CD4-positive, alpha-beta T cell treated with Interferon alpha-2 for 1 hour (primary cell): ENCODE results near the gene LPA.

Experiments
- DNase-seq, 2 donors: peaks; one replicate each; pipeline ENCODE4 v3.0.0-alpha.2; 2020 to 2022

The LPA gene

DNA sequence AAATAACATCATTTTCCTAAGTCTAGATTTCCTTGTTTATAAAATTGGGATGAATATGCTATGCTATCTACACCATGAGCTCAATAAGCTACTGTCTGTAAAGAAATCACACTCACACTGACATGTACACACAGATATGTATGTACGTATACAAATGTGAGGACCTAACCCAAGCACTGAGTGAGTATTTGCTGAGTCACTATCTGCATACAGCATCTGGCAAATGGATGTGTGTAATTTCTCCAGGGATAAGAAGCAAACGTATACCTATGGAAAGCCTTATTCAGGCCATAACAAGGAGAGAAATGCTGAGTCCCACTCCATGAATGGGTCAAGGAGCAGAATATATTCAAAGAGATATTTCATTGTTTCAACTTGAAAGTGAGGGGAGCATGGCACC lies 153.9 kb downstream of the LPA start:
- DNase-seq, result no peak

- no peak for DNase-seq
These were observed 154.5 kb downstream of the LPA start for GRCh38 chr6:160509610-160510009.

DNA sequence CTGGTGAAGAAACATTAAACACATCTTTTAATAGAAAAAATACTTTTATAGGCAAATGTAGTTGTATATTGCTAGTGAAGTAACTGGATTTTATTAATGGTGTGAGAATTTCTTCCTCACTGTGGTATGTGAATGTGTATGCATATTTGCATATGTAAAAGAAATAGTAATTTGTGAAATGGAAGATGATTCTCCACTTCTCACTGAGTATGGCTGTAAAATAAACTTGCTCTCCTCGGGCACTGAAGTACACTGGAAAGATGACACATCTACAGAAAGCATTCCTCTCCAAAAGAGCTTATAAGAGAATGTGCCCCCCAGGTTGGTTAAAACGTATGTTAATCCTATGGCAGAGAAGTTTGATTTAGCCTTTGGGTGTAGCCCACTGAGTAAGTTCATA lies 155.5 kb downstream of the LPA start:
- no peak for DNase-seq

- DNase-seq, result no peak
These were observed 156.7 kb downstream of the LPA start for GRCh38 chr6:160507420-160507819.

GRCh38 chr6:160505970-160506369 lies 158.1 kb downstream of the LPA start:
- no peak for DNase-seq

GRCh38 chr6:160500639-160501038 lies 163.4 kb downstream of the LPA start:
- no peak for DNase-seq

DNA sequence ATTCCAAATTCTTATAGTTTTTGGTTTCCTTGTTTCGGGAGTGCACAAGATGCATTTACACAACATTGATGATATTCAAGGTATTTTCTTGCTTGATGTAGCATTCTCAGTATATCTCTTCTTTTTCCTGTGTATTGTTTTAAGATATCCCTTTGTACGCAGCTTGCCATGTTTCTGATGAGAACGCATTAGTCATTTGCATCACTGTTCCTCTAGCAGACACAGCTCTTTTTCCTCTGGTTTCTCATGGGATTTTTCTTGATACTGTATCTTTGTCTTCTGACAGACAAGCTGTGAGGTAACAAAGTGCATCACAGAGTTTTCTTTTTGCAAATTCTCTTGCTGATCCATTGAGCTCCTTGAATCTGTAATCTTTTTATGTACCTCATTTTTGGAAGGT lies 169.5 kb downstream of the LPA start:
- no peak for DNase-seq

DNA sequence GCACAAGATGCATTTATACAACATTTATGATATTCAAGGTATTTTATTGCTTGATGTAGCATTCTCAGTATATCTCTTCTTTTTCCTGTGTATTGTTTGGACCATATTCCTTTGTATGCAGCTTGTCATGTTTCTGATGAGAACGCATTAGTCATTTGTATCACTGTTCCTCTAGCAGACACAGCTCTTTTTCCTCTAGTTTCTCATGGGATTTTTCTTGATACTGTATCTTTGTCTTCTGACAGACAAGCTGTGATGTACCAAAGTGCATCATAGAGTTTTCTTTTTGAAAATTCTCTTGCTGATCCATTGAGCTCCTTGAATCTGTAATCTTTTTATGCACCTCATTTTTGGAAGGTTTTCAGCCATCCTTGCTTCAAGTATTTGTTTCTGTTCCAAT lies 175.0 kb downstream of the LPA start:
- DNase-seq, result no peak

GRCh38 chr6:160487116-160487515 lies 177.0 kb downstream of the LPA start:
- DNase-seq, result no peak
